Esophagus muscularis mucosa (tissue), 4 donors: ENCODE results near the gene C1orf210.

Experiments
- CTCF ChIP-seq, 3 experiments: fragments of 200-600 bp in 2 of 3; fragments of 450-650 bp in 1 of 3; sonication (generic) in 2 of 3; IDR thresholded peaks; one replicate each; pipeline ENCODE4 v1.5.1; 2017 to 2019; ENCODE audit warnings: antibody characterized with exemption in 3 of 3, mild to moderate bottlenecking in 2 of 3, moderate library complexity in 1 of 3
- EP300 ChIP-seq: sonication (generic); formaldehyde crosslinking; IDR thresholded peaks from one replicate; pipeline ENCODE4 v1.6.1; 2017; ENCODE audit warnings: antibody characterized with exemption
- POLR2A ChIP-seq: fragments of 450-650 bp; IDR thresholded peaks from one replicate; pipeline ENCODE4 v1.6.1; 2017; ENCODE audit warnings: antibody characterized with exemption, moderate library complexity, mild to moderate bottlenecking, low read depth

- TF ChIP-seq CTCF (IDR thresholded peaks at IDR 0.05) (no peak), POLR2A (no peak), EP300 (no peak)
Observed at GRCh38 chr1:43327549-43328292, 42.3 kb upstream of the C1orf210 start.
